ENCODE measurements around the gene CDKN2C.

- no peak for TF ChIP-seq CTCF (IDR thresholded peaks at IDR 0.05; ENCODE audit: low read length)
- no peak for TF ChIP-seq EZH2 (IDR thresholded peaks at IDR 0.05; ENCODE audit: borderline replicate concordance, low read length)
Observed at GRCh38 chr1:51000651-51001050, 30.6 kb downstream of the CDKN2C start.

Measured in OCI-LY1 (cell line).